HCT116 (cell line): ENCODE results near the gene CRB3. TPM values are rescaled to one million over a fixed set of nuclear protein-coding genes. Genes with fewer than 3 reads are reported as not detected.

Experiments used
- ATAC-seq: fragments of 200-7000 bp; cut with Tn5 transposase; 2 replicates; pipeline ENCODE4 v1.9.1; 2020; ENCODE audit warnings: mild to moderate bottlenecking, moderate library complexity
- BruUV-seq: library from RNA; stranded (reverse); fragments of 400-500 nt; replicated peaks from 2 replicates; lab custom pipeline; 2021; lab: Mats Ljungman, UMichigan
- CTCF ChIA-PET: fragments of 300-600 bp; sonication (Branson Sonifier 250); formaldehyde crosslinking; loops from one replicate; lab custom pipeline; 2021; ENCODE audit warnings: antibody characterized with exemption; lab: Charles Lee
- POLR2A ChIA-PET: fragments of 300-600, 350-600 bp; sonication (Branson Sonifier 250); formaldehyde crosslinking; loops from one replicate; lab custom pipeline; 2021; ENCODE audit warnings: antibody characterized with exemption; lab: Charles Lee
- RAD21 ChIA-PET, 2 experiments: fragments of 300-600 bp; sonication (Branson Sonifier 250); formaldehyde crosslinking; loops; one replicate each; lab custom pipeline; 2023; ENCODE audit warnings: low total read pairs in 2 of 2; ENCODE audit not compliant: uncharacterized antibody in 2 of 2, unreplicated experiment in 2 of 2, low non-redundant PET in 1 of 2; lab: Charles Lee
- DNase-seq: peaks from one replicate; pipeline ENCODE4 v3.0.0-alpha.2; 2010; ENCODE audit warnings: low read depth, low spot score
- H2AFZ ChIP-seq: fragments of 200-600 bp; shearing (Covaris generic), sonication (generic); 2 replicates; pipeline ENCODE4 v1.6.1; 2017; ENCODE audit warnings: low read depth, mixed run types, mixed read lengths, antibody characterized with exemption, low read length; ENCODE audit not compliant: poor library complexity, severe bottlenecking
- H3K27ac ChIP-seq: 2 replicates; pipeline ENCODE4 v1.5.1; 2012; ENCODE audit warnings: low read depth, low read length
- H3K27me3 ChIP-seq: fragments of 200-600 bp; sonication (generic); 2 replicates; pipeline ENCODE4 v1.6.1; 2016; ENCODE audit warnings: mixed run types, low read length, mixed read lengths; ENCODE audit not compliant: insufficient read depth
- H3K36me3 ChIP-seq, 2 experiments: fragments of 200-500 bp in 1 of 2; fragments of 200-600 bp in 1 of 2; sonication (Bioruptor generic) in 1 of 2; sonication (generic) in 1 of 2; 2 replicates each; pipeline versions ENCODE4 v1.5.1 to v1.6.1; 2014 to 2016; ENCODE audit warnings: low read length in 2 of 2, inconsistent platforms in 1 of 2, mixed read lengths in 1 of 2, mixed run types in 1 of 2; ENCODE audit not compliant: insufficient read depth in 2 of 2, control insufficient read depth in 1 of 2
- H3K4me1 ChIP-seq, 2 experiments: fragments of 200-600 bp in 1 of 2; sonication (generic) in 1 of 2; 2 replicates each; pipeline versions ENCODE4 v1.5.1 to v1.6.1; 2012 to 2017; ENCODE audit warnings: low read length in 2 of 2, inconsistent platforms in 1 of 2, mild to moderate bottlenecking in 1 of 2, mixed read lengths in 1 of 2, mixed run types in 1 of 2, moderate library complexity in 1 of 2; ENCODE audit not compliant: insufficient read depth in 2 of 2, control insufficient read depth in 1 of 2
- H3K4me2 ChIP-seq: fragments of 200-600 bp; sonication (generic); 2 replicates; pipeline ENCODE4 v1.6.1; 2017; ENCODE audit warnings: mixed run types, low read length, mixed read lengths
- H3K4me3 ChIP-seq, 2 experiments: fragments of 200-600 bp in 1 of 2; sonication (generic) in 1 of 2; replicated peaks in 1 of 2; 2 replicates each; pipeline ENCODE4 v1.5.1; 2011 to 2016; ENCODE audit warnings: low read length in 2 of 2, control low read depth in 1 of 2, low read depth in 1 of 2, mild to moderate bottlenecking in 1 of 2, mixed read lengths in 1 of 2, mixed run types in 1 of 2
- H3K79me2 ChIP-seq: fragments of 200-600 bp; sonication (generic); 2 replicates; pipeline ENCODE4 v1.6.1; 2017; ENCODE audit warnings: mild to moderate bottlenecking, mixed run types, low read length, moderate library complexity, mixed read lengths; ENCODE audit not compliant: insufficient read depth
- H3K9ac ChIP-seq: fragments of 200-600 bp; sonication (generic); 2 replicates; pipeline ENCODE4 v1.6.1; 2016; ENCODE audit warnings: low read length, mixed read lengths
- H3K9me2 ChIP-seq: fragments of 200-600 bp; sonication (generic), shearing (Covaris generic); 2 replicates; pipeline ENCODE4 v1.6.1; 2017; ENCODE audit warnings: mixed run types, mild to moderate bottlenecking, moderate library complexity; ENCODE audit not compliant: insufficient read depth
- H3K9me3 ChIP-seq, 2 experiments: fragments of 200-500 bp in 1 of 2; fragments of 200-600 bp in 1 of 2; sonication (Bioruptor generic) in 1 of 2; sonication (generic) in 1 of 2; 2 replicates each; pipeline ENCODE4 v1.6.1; 2014 to 2017; ENCODE audit warnings: low read length in 2 of 2, mixed read lengths in 2 of 2, inconsistent platforms in 1 of 2, low read depth in 1 of 2, mild to moderate bottlenecking in 1 of 2, mixed run types in 1 of 2, moderate library complexity in 1 of 2; ENCODE audit not compliant: control insufficient read depth in 1 of 2, insufficient read depth in 1 of 2
- H4K20me1 ChIP-seq: fragments of 200-600 bp; sonication (generic), shearing (Covaris generic); 2 replicates; pipeline ENCODE4 v1.6.1; 2017; ENCODE audit warnings: mixed run types, mild to moderate bottlenecking, moderate library complexity; ENCODE audit not compliant: insufficient read depth
- CBX3 ChIP-seq: IDR thresholded peaks from 2 replicates; pipeline ENCODE4 v1.6.1; 2012; ENCODE audit warnings: low read depth
- EGR1 ChIP-seq: IDR thresholded peaks from 2 replicates; pipeline ENCODE4 v1.6.1; 2012; ENCODE audit warnings: low read depth
- ELF1 ChIP-seq: IDR thresholded peaks from 2 replicates; pipeline ENCODE4 v1.6.1; 2012; ENCODE audit warnings: low read depth, borderline replicate concordance
- EZH2 ChIP-seq: fragments of 200-600 bp; sonication (generic); IDR thresholded peaks from 2 replicates; pipeline ENCODE4 v1.6.1; 2017; ENCODE audit warnings: antibody characterized with exemption, mixed run types
- EZH2phosphoT487 ChIP-seq: fragments of 200-600 bp; IDR thresholded peaks from 2 replicates; pipeline ENCODE4 v1.6.1; 2018; ENCODE audit warnings: antibody characterized with exemption, borderline replicate concordance
- JUND ChIP-seq: IDR thresholded peaks from 2 replicates; pipeline ENCODE4 v1.6.1; 2012
- SIN3A ChIP-seq: IDR thresholded peaks from 2 replicates; pipeline ENCODE4 v1.6.1; 2012; ENCODE audit warnings: low read depth
- SP1 ChIP-seq: IDR thresholded peaks from 2 replicates; pipeline ENCODE4 v1.6.1; 2012; ENCODE audit warnings: low read depth
- YY1 ChIP-seq: IDR thresholded peaks from 2 replicates; pipeline ENCODE4 v1.6.1; 2011; ENCODE audit warnings: low read length, low read depth, moderate library complexity, mild to moderate bottlenecking; ENCODE audit not compliant: insufficient replicate concordance; ENCODE audit errors: extremely low read depth
- ZFX ChIP-seq: fragments of 450-650 bp; IDR thresholded peaks from 2 replicates; pipeline ENCODE4 v1.6.1; 2017
- ZNF274 ChIP-seq: fragments of 200-500 bp; sonication (Bioruptor generic); IDR thresholded peaks from 2 replicates; pipeline ENCODE4 v1.6.1; 2014; ENCODE audit warnings: mild to moderate bottlenecking, low read depth, low read length, inconsistent platforms
- intact Hi-C: fragments of 100-400 bp; cut with micrococcal nuclease; formaldehyde crosslinking; loops from 2 replicates; pipeline ENCODE4 v1.10.0; 2022
- total RNA-seq: library from RNA; stranded (reverse); gene quantifications from one replicate; pipeline ENCODE4 v1.2.1, GENCODE V29; 2021; ENCODE audit not compliant: unreplicated experiment
- TF ChIP-seq, protein P1 (sequence below): IDR thresholded peaks from 2 replicates; pipeline ENCODE4 v1.6.1; 2012

Gene CRB3
- total RNA-seq, 1 experiment from 2014 or later, result 40.5 TPM

DNA sequence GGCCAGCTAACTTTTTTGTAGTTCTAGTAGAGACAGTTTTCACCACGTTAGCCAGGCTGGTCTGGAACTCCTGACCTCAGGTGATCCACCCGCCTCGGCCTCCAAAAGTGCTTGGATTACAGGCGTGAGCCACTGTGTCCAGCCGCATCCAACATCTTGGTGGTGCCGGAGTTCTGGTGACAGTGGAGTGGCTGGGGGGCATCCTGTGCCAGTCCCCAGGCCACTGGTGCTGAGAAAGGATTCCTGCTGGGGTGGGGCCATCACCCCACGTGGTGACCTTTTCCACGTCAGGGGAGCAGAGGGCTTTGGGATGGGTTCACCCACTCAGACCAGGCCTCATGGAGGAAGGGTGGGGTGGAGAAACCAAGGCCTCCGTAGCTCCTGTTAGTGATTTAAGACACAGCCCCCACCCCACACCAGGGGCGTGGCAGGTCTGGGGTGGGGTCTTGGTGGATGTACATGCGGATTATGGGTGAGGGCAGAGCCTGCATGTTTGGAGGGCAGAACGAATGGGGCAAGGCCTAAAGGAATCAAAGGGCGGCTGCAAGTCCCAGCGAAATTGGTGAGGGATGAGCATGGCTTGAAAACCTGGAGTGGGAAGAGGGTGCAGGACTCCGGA lies 51.0 kb downstream of the CRB3 start:
- no peaks in the 10 kb centered on the region for H3K36me3 ChIP-seq
- intact Hi-C loops, result loop anchor here (5.0 kb wide), 1 partner anchor 237 kb away; no protein-coding TSS in a partner anchor
- no peak overlapping the region for H3K4me3 ChIP-seq
- H3K4me1 ChIP-seq, result peaks cover 10 to 33% of the 10 kb centered on the region in 2 experiments; a peak in 3 of 4 replicates
- no TSS peak for BruUV-seq
- no peak for ATAC-seq
- no peak for DNase-seq
- no peak overlapping the region for H3K9ac ChIP-seq
- no peaks in the 10 kb centered on the region for H3K79me2 ChIP-seq
- H3K9me3 ChIP-seq, result no peaks in the 10 kb centered on the region
- H3K9me2 ChIP-seq, result no peaks in the 10 kb centered on the region
- H4K20me1 ChIP-seq, result no peaks in the 10 kb centered on the region
- POLR2A ChIA-PET, result no interaction called here
- H3K27ac ChIP-seq, result no peak overlapping the region; the same call in 1 of the 2 replicates
- TF ChIP-seq YY1, result no peak
- no peak for TF ChIP-seq EZH2
- TF ChIP-seq, protein P1, sequence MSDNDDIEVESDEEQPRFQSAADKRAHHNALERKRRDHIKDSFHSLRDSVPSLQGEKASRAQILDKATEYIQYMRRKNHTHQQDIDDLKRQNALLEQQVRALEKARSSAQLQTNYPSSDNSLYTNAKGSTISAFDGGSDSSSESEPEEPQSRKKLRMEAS, result no peak
- no peak for TF ChIP-seq EGR1
- no peak for TF ChIP-seq ZFX
- TF ChIP-seq ZNF274, result no peak
- TF ChIP-seq EZH2phosphoT487, result no peak
- no peak for TF ChIP-seq CBX3
- TF ChIP-seq JUND, result no peak
- no peak for TF ChIP-seq SIN3A
- TF ChIP-seq ELF1, result no peak
- TF ChIP-seq SP1, result no peak
- RAD21 ChIA-PET, result interaction anchor here in 1 of 2 experiments (1.2 kb wide), 1 partner anchor 37 kb away, joined by 8 read pairs; no protein-coding TSS in a partner anchor
- no peaks in the 10 kb centered on the region for H3K27me3 ChIP-seq
- no peak overlapping the region for H2AFZ ChIP-seq
- CTCF ChIA-PET, result interaction anchor here (0.7 kb wide), 1 partner anchor 154 kb away, joined by 5 read pairs; the partner anchor contains the start of gene CLPP
- no peak overlapping the region for H3K4me2 ChIP-seq
